OCI-LY3 (cell line): Measurements from ENCODE around the gene GABRB2.
"Not testable (repeated sequence)": the region's sequence is repeated elsewhere in the genome, so short reads cannot be mapped to it uniquely, and the experiment has no call there.

Source experiments
- H2AFZ ChIP-seq: fragments of 200-600, 300-600 bp; shearing (Covaris generic); 2 replicates; pipeline ENCODE4 v1.6.0; 2014; ENCODE audit warnings: antibody characterized with exemption, low read depth, low read length
- H3K27ac ChIP-seq: fragments of 200-600, 300-600 bp; sonication (generic); 2 replicates; pipeline ENCODE4 v1.5.1; 2014; ENCODE audit warnings: mild to moderate bottlenecking, low read length, moderate library complexity, mixed read lengths
- H3K27me3 ChIP-seq: fragments of 200-600, 300-600 bp; sonication (generic); 2 replicates; pipeline ENCODE4 v1.6.1; 2014; ENCODE audit warnings: low read depth, low read length, mixed read lengths
- H3K36me3 ChIP-seq: fragments of 200-600, 300-600 bp; sonication (generic); replicated peaks from 2 replicates; pipeline ENCODE3; 2014; ENCODE audit warnings: low read depth, low read length, mixed read lengths
- H3K4me1 ChIP-seq: fragments of 300-600, 200-600 bp; sonication (generic); 2 replicates; pipeline ENCODE4 v1.6.1; 2014; ENCODE audit warnings: low read length, mixed read lengths
- H3K4me2 ChIP-seq: fragments of 200-600, 300-600 bp; sonication (generic); 2 replicates; pipeline ENCODE4 v1.6.1; 2014; ENCODE audit warnings: low read length, mixed read lengths
- H3K4me3 ChIP-seq: fragments of 300-600, 200-600 bp; sonication (generic); 2 replicates; pipeline ENCODE4 v1.5.1; 2014; ENCODE audit warnings: antibody characterized with exemption, mild to moderate bottlenecking, low read length, moderate library complexity
- H3K79me2 ChIP-seq: fragments of 300-600, 200-600 bp; shearing (Covaris generic); 2 replicates; pipeline ENCODE4 v1.6.1; 2014; ENCODE audit warnings: mild to moderate bottlenecking, low read length, mixed read lengths
- H3K9ac ChIP-seq: fragments of 300-600, 200-600 bp; shearing (Covaris generic); 2 replicates; pipeline ENCODE4 v1.6.0; 2014; ENCODE audit warnings: mild to moderate bottlenecking, low read length, moderate library complexity
- H3K9me3 ChIP-seq: fragments of 200-600, 300-600 bp; shearing (Covaris generic); 2 replicates; pipeline ENCODE4 v1.6.1; 2014; ENCODE audit warnings: low read length, mixed read lengths; ENCODE audit not compliant: insufficient read depth
- H4K20me1 ChIP-seq: fragments of 200-600, 300-600 bp; sonication (generic); 2 replicates; pipeline ENCODE4 v1.6.1; 2016; ENCODE audit warnings: low read length, mixed read lengths; ENCODE audit not compliant: insufficient read depth
- CTCF ChIP-seq: fragments of 200-600, 300-600 bp; sonication (generic); IDR thresholded peaks from 2 replicates; pipeline ENCODE4 v1.5.1; 2014; ENCODE audit warnings: antibody characterized with exemption, low read length, low read depth
- EZH2phosphoT487 ChIP-seq: fragments of 200-600 bp; shearing (Covaris generic); IDR thresholded peaks from 2 replicates; pipeline ENCODE4 v1.6.1; 2018; ENCODE audit warnings: antibody characterized with exemption, mixed run types, low read depth

The GABRB2 gene

GRCh38 chr5:161513942-161514341, 32.6 kb downstream of the GABRB2 start:
- H3K36me3 ChIP-seq, result no peaks in the 10 kb centered on the region
- TF ChIP-seq EZH2phosphoT487 (no peak), CTCF (no peak)
- no peaks in the 10 kb centered on the region for H4K20me1 ChIP-seq
- no peaks in the 10 kb centered on the region for H3K79me2 ChIP-seq
- H3K27ac ChIP-seq, result no peak overlapping the region
- no peak overlapping the region for H3K4me2 ChIP-seq
- H3K4me3 ChIP-seq, result no peak overlapping the region
- H3K27me3 ChIP-seq, result no peaks in the 10 kb centered on the region
- no peak overlapping the region for H3K9ac ChIP-seq
- no peak overlapping the region for H2AFZ ChIP-seq
- no peaks in the 10 kb centered on the region for H3K9me3 ChIP-seq
- no peaks in the 10 kb centered on the region for H3K4me1 ChIP-seq

- Histone ChIP-seq H3K27ac (no peak overlapping the region), H3K4me2 (no peak overlapping the region), H3K36me3 (no peaks in the 10 kb centered on the region), H3K27me3 (no peaks in the 10 kb centered on the region), H2AFZ (no peak overlapping the region), H3K9me3 (no peaks in the 10 kb centered on the region), H3K9ac (no peak overlapping the region), H3K79me2 (no peaks in the 10 kb centered on the region), H4K20me1 (no peaks in the 10 kb centered on the region), H3K4me3 (no peak overlapping the region), H3K4me1 (no peaks in the 10 kb centered on the region)
- TF ChIP-seq CTCF (no peak), EZH2phosphoT487 (no peak)
These were observed 38.9 kb downstream of the GABRB2 start for GRCh38 chr5:161507591-161507990.

GRCh38 chr5:161505160-161505559, 41.4 kb downstream of the GABRB2 start:
- H3K27me3 ChIP-seq, H3K4me2 ChIP-seq, H3K27ac ChIP-seq, H3K9ac ChIP-seq, H3K79me2 ChIP-seq, H3K4me1 ChIP-seq, H4K20me1 ChIP-seq, H3K9me3 ChIP-seq, H3K4me3 ChIP-seq, H3K36me3 ChIP-seq, H2AFZ ChIP-seq: not testable (repeated sequence)

GRCh38 chr5:161498531-161498930, 48.0 kb downstream of the GABRB2 start:
- H3K27me3 ChIP-seq, result no peaks in the 10 kb centered on the region
- TF ChIP-seq CTCF (no peak), EZH2phosphoT487 (no peak)

GRCh38 chr5:161483721-161484120, 62.8 kb downstream of the GABRB2 start:
- Histone ChIP-seq H4K20me1 (no peaks in the 10 kb centered on the region), H3K4me3 (no peak overlapping the region), H3K4me1 (no peaks in the 10 kb centered on the region; the same call in 1 of the 2 replicates), H2AFZ (no peak overlapping the region), H3K9me3 (no peaks in the 10 kb centered on the region), H3K27ac (no peak overlapping the region), H3K4me2 (no peak overlapping the region), H3K27me3 (no peaks in the 10 kb centered on the region), H3K36me3 (no peaks in the 10 kb centered on the region), H3K9ac (no peak overlapping the region), H3K79me2 (no peaks in the 10 kb centered on the region)
- TF ChIP-seq EZH2phosphoT487 (no peak), CTCF (no peak)

More at GRCh38 chr5:161498531-161498930, 48.0 kb downstream of the GABRB2 start:
- Histone ChIP-seq H3K4me1 (no peaks in the 10 kb centered on the region), H4K20me1 (no peaks in the 10 kb centered on the region), H3K79me2 (no peaks in the 10 kb centered on the region), H3K4me3 (no peak overlapping the region), H3K4me2 (no peak overlapping the region), H3K36me3 (no peaks in the 10 kb centered on the region), H3K27ac (no peak overlapping the region), H2AFZ (no peak overlapping the region), H3K9ac (no peak overlapping the region), H3K9me3 (no peaks in the 10 kb centered on the region)
